Right cardiac atrium (tissue), 5 donors: ENCODE results near the gene CHIA. TPM values are rescaled to one million over a fixed set of nuclear protein-coding genes. Genes with fewer than 3 reads are reported as not detected.

Experiments used
- ATAC-seq, 2 donors: fragments of 200-7000 bp; cut with Tn5 transposase; one replicate each; pipeline versions ENCODE4 v1.8.0 to v1.9.1; 2020; ENCODE audit warnings: moderate library complexity in 2 of 2, mild to moderate bottlenecking in 1 of 2
- DNase-seq, 3 donors: peaks; one replicate each; pipeline ENCODE4 v3.0.0-alpha.2; 2020
- H3K27ac ChIP-seq: one replicate; pipeline ENCODE4 v1.5.1; 2013; ENCODE audit warnings: mild to moderate bottlenecking, low read length, control low read depth, moderate library complexity
- H3K27me3 ChIP-seq: one replicate; pipeline ENCODE4 v1.6.1; 2013; ENCODE audit not compliant: control insufficient read depth, insufficient read depth
- H3K4me1 ChIP-seq: one replicate; pipeline ENCODE4 v1.6.1; 2013; ENCODE audit warnings: low read length; ENCODE audit not compliant: control insufficient read depth, insufficient read depth
- H3K4me3 ChIP-seq: one replicate; pipeline ENCODE4 v1.5.1; 2013; ENCODE audit warnings: low read length, control low read depth
- H3K9me3 ChIP-seq: one replicate; pipeline ENCODE4 v1.6.1; 2013; ENCODE audit warnings: low read length; ENCODE audit not compliant: control insufficient read depth
- WGBS: extraction: QIAGEN DNeasy Blood & Tissue Kit; methylation state at CpG from one replicate; pipeline ENCODE4 v1.1.7; 2013; 5-methylcytosine and 5-hydroxymethylcytosine counted together
- intact Hi-C, 4 donors: fragments of 100-400 bp; cut with DNase I; formaldehyde crosslinking; loops; one replicate each; pipeline versions ENCODE4 v1.11.0 to v1.14.0; 2022 to 2023
- long read RNA-seq, 4 donors: library from polyadenylated mRNA; unstranded; transcript quantifications; one replicate each; pipeline ENCODE4 v2.0.0, GENCODE V29; 2020 to 2021
- polyA plus RNA-seq: library from polyadenylated mRNA; stranded (reverse); fragments of 200-250 nt; gene quantifications from one replicate; pipeline ENCODE4 v1.2.3, GENCODE V29; 2013
- total RNA-seq, 4 donors: library from RNA; stranded (reverse); fragmentation: NEBNext Ultra II Directional; extraction: Animal tissue kit (Norgen Biotek cat#: 25700); gene quantifications; one replicate each; pipeline ENCODE4 v1.2.1, GENCODE V29; 2021
- donor health status: healthy with polysubstance abuse.
- donor health status: DM: no; HTN: yes; CAD: no.
- donor health status: DM: no; HTN: no; CAD: no.
- donor health status: DM: no; HTN: yes; CAD: no; lungs with severe emphysema.
- donor health status: DM: yes; HTN: yes; CAD: no.

The CHIA gene
- total RNA-seq (not detected), polyA plus RNA-seq (0.09 TPM)
- long read RNA-seq, donor 1 = 0 reads
- long read RNA-seq, donor 2 = 0 reads
- long read RNA-seq, donor 3 = 0 reads
- long read RNA-seq, donor 4 = 0 reads

DNA sequence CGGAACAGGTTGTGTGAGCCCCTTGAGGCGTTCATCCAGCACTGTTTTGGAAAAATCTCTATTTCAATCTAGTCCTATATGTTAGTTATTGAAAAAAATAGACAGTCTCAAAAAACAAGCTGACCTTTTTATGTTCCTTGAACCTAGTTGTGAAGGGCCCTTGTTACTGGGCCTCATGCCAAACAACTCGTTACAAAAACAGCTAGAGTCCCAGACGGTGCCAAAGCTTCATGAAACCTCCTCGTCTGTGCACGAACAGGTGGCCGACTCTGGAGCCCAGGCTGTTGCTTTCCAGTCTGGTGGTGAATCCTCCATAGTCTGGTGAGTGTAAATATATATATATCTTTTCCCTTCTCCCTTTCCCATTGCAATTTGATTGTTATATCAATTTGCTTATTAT is at the start of gene CHIA:
CHIA (plus strand) TSS at position 222 of the 400 bp plus-strand sequence. CDS start 19,617 bp downstream, outside the sequence.
- no peaks in the 10 kb centered on the region for H3K27me3 ChIP-seq
- no peaks in the 10 kb centered on the region for H3K9me3 ChIP-seq
- no peak within 1 kb of the TSS for H3K4me3 ChIP-seq
- H3K4me1 ChIP-seq = no peaks in the 10 kb centered on the region
- intact Hi-C loops = no loop called here
- DNase-seq = peak in 2 of 3 donors; percentile 16 to 42
- no peak for ATAC-seq
- WGBS = 42% methylated on average over 7 of the region's 7 CpGs
- no peak within 1 kb of the TSS for H3K27ac ChIP-seq

DNA sequence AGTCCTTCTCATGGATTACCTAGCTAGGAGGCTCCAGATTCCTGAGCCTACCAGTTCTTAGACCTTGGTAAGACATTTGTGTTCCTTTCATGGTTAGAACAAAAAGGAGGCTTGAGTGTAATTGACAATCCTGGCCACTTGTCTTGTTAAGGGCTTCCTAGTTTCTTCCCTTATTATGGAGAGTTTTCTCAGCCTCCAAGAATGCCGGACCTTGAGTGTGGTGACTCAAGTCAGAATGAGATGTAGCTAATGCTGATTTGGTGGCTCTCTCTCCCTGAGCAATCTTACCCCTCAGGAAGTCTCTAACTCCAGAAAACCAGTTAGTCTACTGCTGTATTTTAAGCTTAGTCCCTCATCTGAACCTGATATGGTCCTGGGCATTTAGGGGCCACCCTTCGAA is 48.9 kb upstream of the CHIA start:
- 88% methylated on average over 2 of the region's 2 CpGs for WGBS

DNA sequence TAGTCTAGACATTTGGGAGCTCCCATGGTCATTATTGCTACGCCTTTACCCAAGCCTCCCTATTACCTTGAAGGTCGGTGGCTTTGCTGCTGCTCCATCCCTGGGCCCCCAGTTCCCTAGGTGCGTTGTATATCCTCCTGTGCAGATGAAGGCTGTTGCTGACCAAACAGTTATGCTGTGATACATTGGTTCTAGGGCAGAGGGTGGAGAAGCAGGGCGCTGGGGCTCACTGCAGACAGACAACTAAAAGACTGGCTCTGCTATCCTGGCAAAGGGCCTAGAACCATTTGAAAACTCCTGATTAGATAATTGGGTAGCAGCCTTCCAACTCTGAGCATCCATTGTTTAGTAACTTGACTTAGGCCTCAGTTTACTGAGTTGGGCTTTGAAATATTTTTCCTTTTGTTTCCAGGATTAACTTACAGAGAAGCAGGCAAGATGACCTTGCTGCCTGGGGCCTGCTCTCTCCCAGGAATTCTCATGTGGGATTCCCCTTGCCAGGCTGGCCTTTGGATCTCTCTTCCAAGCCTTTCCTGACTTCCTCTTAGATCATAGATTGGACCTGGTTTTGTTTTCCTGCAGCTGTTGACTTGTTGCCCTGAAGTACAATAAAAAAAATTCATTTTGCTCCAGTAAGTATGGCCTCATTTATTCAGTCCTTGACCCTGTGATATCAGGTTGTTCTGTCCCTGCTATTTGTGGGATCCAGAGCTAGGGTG is 47.7 kb upstream of the CHIA start:
- peak in 1 of 3 donors; percentile 67 for DNase-seq
- no peak overlapping the region for H3K27ac ChIP-seq

More for the DNA sequence above, 48.9 kb upstream of the CHIA start:
- ATAC-seq = no peak
- Histone ChIP-seq H3K9me3 (no peaks in the 10 kb centered on the region), H3K4me1 (peaks cover 4% of the 10 kb centered on the region), H3K27me3 (no peaks in the 10 kb centered on the region), H3K27ac (no peak overlapping the region), H3K4me3 (no peak overlapping the region)
- intact Hi-C loops = no loop called here
- DNase-seq = no peak

DNA sequence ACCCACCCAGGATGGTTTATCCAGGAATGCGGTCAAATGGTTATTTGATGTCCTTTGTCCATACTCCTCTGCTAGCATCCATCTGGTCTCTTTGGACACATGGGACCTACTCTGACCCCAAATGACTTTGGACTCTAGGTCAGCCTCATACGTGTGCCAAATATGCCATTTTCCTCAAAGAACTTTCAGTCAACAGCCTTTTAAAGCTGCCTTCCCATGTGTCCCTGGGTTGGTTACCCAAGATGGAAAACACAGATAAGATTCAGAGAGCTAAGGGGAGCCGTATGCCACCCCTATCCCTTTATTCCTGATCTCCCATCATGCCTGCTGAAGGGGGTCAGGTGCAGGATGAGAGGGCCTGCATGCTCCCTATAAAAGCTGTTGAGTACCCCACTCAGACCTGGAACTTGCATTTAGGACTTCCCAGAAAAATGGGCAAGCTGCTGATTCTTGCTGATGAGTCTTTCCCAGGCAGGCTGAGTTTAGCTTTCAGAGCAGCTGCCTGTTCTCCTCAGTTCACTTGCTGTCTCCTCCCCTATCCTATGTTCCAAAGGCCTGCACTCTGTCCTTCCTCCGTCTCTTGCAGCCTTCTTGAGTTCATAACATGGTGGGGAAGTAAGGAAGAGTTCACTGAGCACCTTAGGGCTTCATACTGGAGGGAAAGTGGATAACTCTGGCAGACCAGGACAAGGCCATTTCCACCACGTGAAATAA is 43.4 kb upstream of the CHIA start:
- Histone ChIP-seq H3K27ac (no peak overlapping the region), H3K9me3 (no peaks in the 10 kb centered on the region), H3K4me1 (peaks cover 4% of the 10 kb centered on the region), H3K4me3 (no peak overlapping the region), H3K27me3 (no peaks in the 10 kb centered on the region)
- DNase-seq = no peak
- ATAC-seq = no peak
- intact Hi-C loops = no loop called here
- WGBS = 87% methylated on average over 5 of the region's 5 CpGs

More for the DNA sequence above, 47.7 kb upstream of the CHIA start:
- Histone ChIP-seq H3K4me1 (peaks cover 4% of the 10 kb centered on the region), H3K9me3 (no peaks in the 10 kb centered on the region), H3K4me3 (no peak overlapping the region), H3K27me3 (no peaks in the 10 kb centered on the region)
- ATAC-seq = peak in 1 of 2 donors; percentile 53
- intact Hi-C loops = no loop called here
- 41% methylated on average over 4 of the region's 4 CpGs for WGBS

DNA sequence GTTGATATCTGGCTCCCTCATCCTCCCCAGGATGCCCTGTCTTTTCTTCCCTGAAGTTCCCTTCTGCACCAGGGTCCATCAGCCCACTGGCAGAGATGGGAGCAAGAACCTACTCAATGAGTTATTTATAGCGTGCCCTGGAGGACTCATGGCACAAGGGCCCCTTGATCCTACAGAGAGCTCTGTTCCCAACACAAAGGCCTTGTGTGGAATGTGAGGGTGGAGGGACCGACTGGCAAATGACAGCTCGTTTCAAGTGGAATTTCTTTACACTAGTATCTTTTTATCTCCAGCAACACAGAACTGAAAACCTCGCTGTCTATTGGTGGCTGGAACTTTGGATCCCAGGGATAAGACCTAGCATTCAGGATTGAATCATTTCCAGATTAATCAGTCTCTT is 40.7 kb upstream of the CHIA start:
- DNase-seq = no peak
- no peaks in the 10 kb centered on the region for H3K9me3 ChIP-seq
- no peaks in the 10 kb centered on the region for H3K27me3 ChIP-seq
- WGBS = 60% methylated on average over 4 of the region's 4 CpGs
- intact Hi-C loops = no loop called here
- no peaks in the 10 kb centered on the region for H3K4me1 ChIP-seq
- no peak for ATAC-seq
- no peak overlapping the region for H3K4me3 ChIP-seq
- H3K27ac ChIP-seq = no peak overlapping the region

DNA sequence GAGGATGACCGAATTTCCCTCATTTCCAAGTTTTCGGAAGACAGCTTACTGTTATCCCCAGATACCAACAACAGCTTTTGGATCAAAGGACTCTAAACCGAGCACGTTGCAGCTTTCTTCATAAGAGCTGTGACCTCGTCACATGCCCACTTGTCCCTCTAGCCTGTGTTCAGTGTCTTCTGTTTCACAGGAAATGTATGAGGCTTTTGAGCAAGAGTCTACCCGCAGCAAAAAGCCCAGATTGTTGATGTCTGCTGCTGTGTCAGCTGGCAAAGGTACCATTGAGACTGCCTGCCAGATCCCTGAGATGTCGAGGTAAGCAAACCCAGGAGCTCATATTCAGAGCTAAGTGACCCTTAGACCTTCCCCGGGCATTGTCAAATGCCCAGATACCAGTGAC is 39.1 kb upstream of the CHIA start:
- Histone ChIP-seq H3K27me3 (no peaks in the 10 kb centered on the region), H3K4me1 (no peaks in the 10 kb centered on the region), H3K4me3 (no peak overlapping the region), H3K27ac (no peak overlapping the region), H3K9me3 (no peaks in the 10 kb centered on the region)
- intact Hi-C loops = no loop called here
- 69% methylated on average over 8 of the region's 8 CpGs for WGBS
- no peak for DNase-seq
- ATAC-seq = no peak

DNA sequence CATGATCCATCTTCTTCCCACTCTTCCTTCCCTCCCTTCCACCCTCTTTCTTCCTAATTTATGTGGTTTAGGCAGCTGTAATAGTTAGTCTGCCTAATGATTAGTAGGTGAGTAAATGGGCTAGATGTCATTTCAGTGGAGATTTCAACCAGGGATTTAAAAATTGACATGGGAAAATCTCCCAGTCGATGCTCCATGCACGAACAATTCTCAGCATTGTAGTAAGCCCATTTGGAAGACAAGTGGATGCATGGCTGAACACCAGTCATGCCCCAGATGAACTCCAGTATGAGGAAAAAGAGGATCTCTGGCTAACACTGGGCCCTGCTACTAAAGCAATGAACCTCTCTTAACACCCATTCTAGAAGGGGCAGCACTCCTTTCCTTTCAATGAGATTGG is 37.9 kb upstream of the CHIA start:
- no peaks in the 10 kb centered on the region for H3K27me3 ChIP-seq
- WGBS = 90% methylated on average over 2 of the region's 2 CpGs
- no peak for ATAC-seq
- H3K4me3 ChIP-seq = no peak overlapping the region
- no peak for DNase-seq
- H3K4me1 ChIP-seq = no peaks in the 10 kb centered on the region
- intact Hi-C loops = no loop called here
- no peaks in the 10 kb centered on the region for H3K9me3 ChIP-seq
- H3K27ac ChIP-seq = no peak overlapping the region

DNA sequence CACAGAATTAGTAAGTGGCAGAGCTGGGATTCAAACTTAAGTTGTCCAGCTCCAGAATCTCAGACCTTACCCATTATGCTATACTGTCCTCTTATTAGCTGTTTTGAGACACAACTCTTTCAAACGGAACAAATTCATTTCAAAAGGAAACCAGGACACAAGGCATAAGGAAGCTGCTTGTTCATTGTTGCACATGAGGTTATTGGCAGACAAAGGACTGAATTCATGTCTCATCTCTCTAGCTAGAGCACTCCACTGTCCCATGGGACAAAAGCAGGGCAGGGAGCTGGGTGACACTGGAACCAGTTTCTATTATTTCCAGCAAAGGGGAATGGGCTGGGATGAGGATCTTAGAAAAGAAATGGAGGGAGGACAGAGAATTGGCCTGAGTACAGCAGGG is 36.8 kb upstream of the CHIA start:
- 57% methylated on average over 1 of the region's 1 CpG for WGBS
- intact Hi-C loops = no loop called here

DNA sequence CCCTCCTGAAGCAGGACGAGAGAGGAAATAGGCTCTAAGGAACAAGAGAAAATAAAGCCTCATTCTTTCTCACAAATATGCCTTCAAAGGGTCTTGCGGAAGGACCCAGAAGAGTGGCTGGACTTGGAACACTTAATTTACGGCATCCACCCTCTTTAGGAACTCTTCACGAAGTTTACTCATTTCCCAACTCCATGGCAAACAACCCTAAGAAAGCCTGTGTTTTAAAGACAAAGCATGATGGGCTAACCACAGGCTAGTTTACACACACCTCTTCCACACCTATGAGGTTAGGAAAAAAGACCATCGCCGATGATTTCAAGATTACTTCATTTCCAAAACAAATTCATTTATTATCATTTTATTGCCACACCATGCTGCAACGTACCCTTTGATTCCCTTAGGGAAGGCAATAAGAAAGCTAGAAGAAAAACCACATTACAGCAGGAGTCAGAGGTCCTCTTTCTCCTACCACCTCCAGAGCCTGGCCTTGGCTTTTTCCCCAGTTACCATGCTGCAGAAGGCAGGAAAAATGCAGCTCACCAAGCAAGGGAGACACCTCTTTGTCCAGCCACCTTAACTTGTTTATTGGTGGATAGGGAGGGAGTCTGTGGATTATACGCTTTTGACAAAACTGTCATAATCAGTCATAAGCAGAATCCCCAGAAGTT is 33.5 kb upstream of the CHIA start:
- intact Hi-C loops = no loop called here
- Histone ChIP-seq H3K27me3 (no peaks in the 10 kb centered on the region), H3K27ac (no peak overlapping the region), H3K4me1 (no peaks in the 10 kb centered on the region), H3K4me3 (no peak overlapping the region), H3K9me3 (no peaks in the 10 kb centered on the region)
- DNase-seq (no peak), ATAC-seq (no peak)
- 82% methylated on average over 8 of the region's 8 CpGs for WGBS

More for the DNA sequence above, 36.8 kb upstream of the CHIA start:
- Histone ChIP-seq H3K27ac (no peak overlapping the region), H3K9me3 (no peaks in the 10 kb centered on the region), H3K4me1 (no peaks in the 10 kb centered on the region), H3K4me3 (no peak overlapping the region), H3K27me3 (no peaks in the 10 kb centered on the region)
- ATAC-seq (no peak), DNase-seq (no peak)

DNA sequence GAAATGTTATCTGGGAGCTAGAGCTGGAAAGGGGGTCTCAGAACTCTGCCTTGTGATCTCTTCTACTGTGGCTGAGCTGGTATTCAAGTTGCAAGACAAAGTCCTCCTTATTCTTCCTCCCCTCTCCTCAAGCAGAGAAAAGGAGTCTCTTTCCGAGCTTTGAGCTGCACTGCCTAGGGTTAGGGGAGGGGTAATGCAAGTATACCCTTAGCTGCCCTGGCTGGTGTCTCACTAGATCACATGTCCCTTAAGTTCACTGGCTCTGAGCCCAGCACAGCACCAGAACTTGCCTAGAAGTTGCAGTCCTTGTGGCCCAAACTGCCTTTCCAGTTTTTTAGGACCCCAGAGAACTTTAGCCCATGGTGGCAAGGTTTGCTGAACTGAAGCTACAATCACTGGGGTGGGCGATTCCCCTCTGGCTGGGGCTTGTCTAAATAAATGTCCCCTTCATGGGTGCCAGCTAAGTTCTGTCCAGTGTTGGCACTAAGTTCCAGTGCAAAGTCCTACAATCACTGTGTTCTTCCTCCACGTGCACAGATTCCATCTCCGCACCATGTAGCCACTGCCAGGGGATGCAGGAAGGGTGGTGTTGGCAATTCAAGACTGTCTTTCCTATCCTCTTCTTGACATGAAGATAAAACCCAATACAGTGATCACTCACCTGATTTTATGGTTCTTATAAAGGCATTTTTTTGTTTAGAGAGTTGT is 22.7 kb upstream of the CHIA start:
- no peak overlapping the region for H3K27ac ChIP-seq
- no peak for DNase-seq
- H3K27me3 ChIP-seq = no peaks in the 10 kb centered on the region
- no peak for ATAC-seq
- H3K4me3 ChIP-seq = no peak overlapping the region
- 74% methylated on average over 4 of the region's 4 CpGs for WGBS
- intact Hi-C loops = no loop called here
- H3K4me1 ChIP-seq = no peaks in the 10 kb centered on the region
- no peaks in the 10 kb centered on the region for H3K9me3 ChIP-seq
